Colonic mucosa (tissue), 4 donors: ENCODE data around the gene EPHB1. TPM values are rescaled to one million over a fixed set of nuclear protein-coding genes. Genes with fewer than 3 reads are reported as not detected.

Experiments
- DNase-seq: peaks from one replicate; pipeline ENCODE4 v3.0.0-alpha.2; 2020
- H3K27ac ChIP-seq: fragments of 200-600 bp; one replicate; pipeline ENCODE4 v1.8.0; 2021
- H3K27me3 ChIP-seq: fragments of 200-600 bp; one replicate; pipeline ENCODE4 v1.8.0; 2021
- H3K36me3 ChIP-seq: fragments of 200-600 bp; one replicate; pipeline ENCODE4 v1.8.0; 2021
- H3K4me1 ChIP-seq: fragments of 200-600 bp; one replicate; pipeline ENCODE4 v1.8.0; 2021; ENCODE audit warnings: mild to moderate bottlenecking
- H3K4me3 ChIP-seq: fragments of 200-600 bp; one replicate; pipeline ENCODE4 v1.8.0; 2021
- H3K9ac ChIP-seq, 2 donors: one replicate each; pipeline ENCODE4 v1.7.0; 2013; ENCODE audit warnings: control low read depth in 2 of 2, low read depth in 2 of 2, low read length in 2 of 2
- H3K9me3 ChIP-seq: fragments of 200-600 bp; one replicate; pipeline ENCODE4 v1.8.0; 2021
- CTCF ChIP-seq: fragments of 200-600 bp; IDR thresholded peaks from one replicate; pipeline ENCODE4 v1.8.0; 2022; ENCODE audit warnings: antibody characterized with exemption, mild to moderate bottlenecking
- intact Hi-C: fragments of 100-400 bp; cut with DNase I; formaldehyde crosslinking; loops from one replicate; pipeline ENCODE4 v1.14.1; 2022
- total RNA-seq, 2 donors: library from RNA; stranded (reverse); fragmentation: NEBNext Ultra II Directional in 1 of 2; extraction: Animal tissue kit (Norgen Biotek cat#: 25700) in 1 of 2; gene quantifications; one replicate each; pipeline ENCODE4 v1.2.1, GENCODE V29; 2021
- donor health status: healthy.
- donor health status: DM: no; HTN: no; CAD: no.
- donor health status: DM: no; HTN: no; CAD: no.

The EPHB1 gene
- total RNA-seq, 2 donors from 2014 or later = 0.40 to 0.74 TPM

GRCh38 chr3:134854254-134854653 is 59.2 kb downstream of the EPHB1 start:
- Histone ChIP-seq H3K4me3 (no peak overlapping the region), H3K9ac (no peak overlapping the region), H3K9me3 (no peaks in the 10 kb centered on the region), H3K36me3 (no peaks in the 10 kb centered on the region), H3K4me1 (no peaks in the 10 kb centered on the region), H3K27me3 (no peaks in the 10 kb centered on the region), H3K27ac (no peak overlapping the region)
- DNase-seq = no peak
- no peak for TF ChIP-seq CTCF
- intact Hi-C loops = no loop called here

GRCh38 chr3:134857356-134857755 is 62.3 kb downstream of the EPHB1 start:
- no peak for TF ChIP-seq CTCF
- H3K27ac ChIP-seq = no peak overlapping the region
- no peak overlapping the region for H3K4me3 ChIP-seq
- intact Hi-C loops = no loop called here
- H3K4me1 ChIP-seq = no peaks in the 10 kb centered on the region
- no peak for DNase-seq
- H3K27me3 ChIP-seq = no peaks in the 10 kb centered on the region
- H3K36me3 ChIP-seq = no peaks in the 10 kb centered on the region
- H3K9me3 ChIP-seq = no peaks in the 10 kb centered on the region
- no peak overlapping the region for H3K9ac ChIP-seq

GRCh38 chr3:134857776-134858362 is 62.8 kb downstream of the EPHB1 start:
- DNase-seq = no peak
- Histone ChIP-seq H3K27ac (no peak overlapping the region), H3K4me1 (no peaks in the 10 kb centered on the region), H3K9me3 (no peaks in the 10 kb centered on the region), H3K27me3 (no peaks in the 10 kb centered on the region), H3K9ac (no peak overlapping the region), H3K4me3 (no peak overlapping the region), H3K36me3 (no peaks in the 10 kb centered on the region)
- TF ChIP-seq CTCF = no peak
- intact Hi-C loops = no loop called here

- intact Hi-C loops = no loop called here
- no peak for TF ChIP-seq CTCF
- H3K4me3 ChIP-seq = no peak overlapping the region
- H3K9ac ChIP-seq = no peak overlapping the region
- H3K27me3 ChIP-seq = no peaks in the 10 kb centered on the region
- no peaks in the 10 kb centered on the region for H3K9me3 ChIP-seq
- no peaks in the 10 kb centered on the region for H3K36me3 ChIP-seq
- DNase-seq = no peak
- H3K4me1 ChIP-seq = no peaks in the 10 kb centered on the region
- no peak overlapping the region for H3K27ac ChIP-seq
These were observed 63.5 kb downstream of the EPHB1 start for GRCh38 chr3:134858441-134859035.

- H3K27ac ChIP-seq = no peak overlapping the region
- H3K9ac ChIP-seq = no peak overlapping the region
- H3K4me3 ChIP-seq = no peak overlapping the region
- intact Hi-C loops = no loop called here
- no peaks in the 10 kb centered on the region for H3K36me3 ChIP-seq
- DNase-seq = no peak
- no peaks in the 10 kb centered on the region for H3K27me3 ChIP-seq
- TF ChIP-seq CTCF = no peak
- H3K9me3 ChIP-seq = no peaks in the 10 kb centered on the region
- H3K4me1 ChIP-seq = no peaks in the 10 kb centered on the region
These were observed 64.3 kb downstream of the EPHB1 start for GRCh38 chr3:134859341-134859740.
